Measurements from ENCODE around the gene TBC1D12. TPM values are rescaled to one million over a fixed set of nuclear protein-coding genes. Genes with fewer than 3 reads are reported as not detected.

TBC1D12 gene
- total and polyA plus RNA-seq, 2 donors (not counting 3 experiments of a cell fraction or from before 2014, with no cell fraction given), result 2.9 to 7.3 TPM

DNA sequence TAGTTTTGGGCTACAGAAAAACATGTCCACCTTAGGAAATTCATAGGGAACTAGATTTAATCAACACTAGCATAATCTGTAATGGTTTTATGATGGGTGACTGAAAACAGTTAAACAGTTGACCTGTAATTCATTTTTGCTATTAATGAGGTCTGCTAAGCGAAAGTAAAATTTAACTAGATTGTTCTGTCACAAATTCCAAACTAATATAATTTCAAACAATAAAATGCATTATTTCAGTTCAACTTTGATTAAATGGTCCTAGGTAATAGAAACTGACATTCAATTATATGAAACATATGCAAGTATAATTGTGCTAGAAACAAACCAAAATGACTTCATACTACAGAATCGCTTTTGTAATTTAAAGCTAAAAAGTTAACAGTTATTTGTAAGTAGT lies 46.5 kb upstream of the TBC1D12 start:
- Histone ChIP-seq H3K4me1 (ENCODE audit: control insufficient read depth, extremely low read depth, insufficient read depth, low read length) (no peaks in the 10 kb centered on the region), H3K9ac (replicated peaks; ENCODE audit: extremely low read depth, insufficient read depth, low read length) (no peak overlapping the region), H3K27ac (ENCODE audit: insufficient read depth, low read depth, low read length) (no peak overlapping the region), H3K9me1 (replicated peaks; ENCODE audit: control insufficient read depth, extremely low read depth, insufficient read depth, low read length) (no peaks in the 10 kb centered on the region), H2AFZ (ENCODE audit: low read depth, low read length) (no peak overlapping the region), H3K27me3 (ENCODE audit: control insufficient read depth in 2 of 2, insufficient read depth in 2 of 2, low read length in 2 of 2) (no peaks in the 10 kb centered on the region), H3K9me3 (replicated peaks; ENCODE audit: control insufficient read depth, insufficient read depth, low read length) (no peaks in the 10 kb centered on the region), H3K4me2 (ENCODE audit: insufficient read depth, low read length) (no peak overlapping the region), H3K36me3 (ENCODE audit: control insufficient read depth in 2 of 2, extremely low read depth in 1 of 2, insufficient read depth in 2 of 2, low read length in 2 of 2) (peaks cover 0 to 11% of the 10 kb centered on the region in 2 experiments), H4K20me1 (replicated peaks; ENCODE audit: control insufficient read depth, extremely low read depth, insufficient read depth, low read length) (no peaks in the 10 kb centered on the region), H3K4me3 (replicated peaks in 1 of 3; ENCODE audit: insufficient read depth in 1 of 3, low read depth in 1 of 3, low read length in 3 of 3) (no peak overlapping the region), H3K79me2 (ENCODE audit: control insufficient read depth, insufficient read depth, low read length) (peaks cover 14% of the 10 kb centered on the region)
- POLR2A ChIA-PET, result no interaction called here
- intact Hi-C loops (cut with micrococcal nuclease) (no loop called here), dilution Hi-C loops (cut with MboI; ENCODE audit: extremely low pct_ligation_motif_present, low sequenced_read_pairs) (no loop called here)
- DNase-seq (ENCODE audit: low read depth, low spot score) (no peak), FAIRE-seq (peak; percentile 26)
- CTCF ChIA-PET, result no interaction called here
- BruUV-seq (replicated peaks), result no TSS peak
- TF ChIP-seq CTCF (IDR thresholded peaks at IDR 0.05; ENCODE audit: extremely low read depth in 1 of 2, insufficient read depth in 1 of 2, low read depth in 1 of 2, low read length in 2 of 2) (no peak), JUN (IDR thresholded peaks at IDR 0.05; ENCODE audit: borderline replicate concordance, insufficient read depth, insufficient read length, low read depth) (no peak), GATA2 (IDR thresholded peaks at IDR 0.05; ENCODE audit: insufficient read depth, insufficient read length, low read depth, low read length) (no peak), EZH2 (IDR thresholded peaks at IDR 0.05; ENCODE audit: borderline replicate concordance, low read depth, low read length, severe bottlenecking) (no peak), POLR2AphosphoS5 (IDR thresholded peaks at IDR 0.05; ENCODE audit: insufficient read depth, low read depth, low read length) (no peak), MAX (IDR thresholded peaks at IDR 0.05; ENCODE audit: insufficient read depth, insufficient read length) (no peak), POLR2A (IDR thresholded peaks at IDR 0.05; ENCODE audit: low read depth, low read length) (no peak), FOS (IDR thresholded peaks at IDR 0.05; ENCODE audit: borderline replicate concordance, insufficient read depth, low read length) (no peak), MYC (IDR thresholded peaks at IDR 0.05; ENCODE audit: low read depth, low read length) (no peak)

All from endothelial cell of umbilical vein (primary cell).